H1 (cell line): Measurements from ENCODE around the gene TMEM106A. TPM values are rescaled to one million over a fixed set of nuclear protein-coding genes. Genes with fewer than 3 reads are reported as not detected.

Source experiments
- EP300 ChIP-seq, 2 experiments: IDR thresholded peaks; 1 replicate in 1 of 2; 2 replicates in 1 of 2; pipeline ENCODE4 v1.6.1; 2011 to 2012; ENCODE audit warnings: low read depth in 2 of 2, low read length in 2 of 2, mild to moderate bottlenecking in 2 of 2, borderline replicate concordance in 1 of 2, inconsistent platforms in 1 of 2, moderate library complexity in 1 of 2
- JUND ChIP-seq: IDR thresholded peaks from 2 replicates; pipeline ENCODE4 v1.6.1; 2011; ENCODE audit warnings: mild to moderate bottlenecking, improper control_type of control experiment, low read length
- RBBP5 ChIP-seq: IDR thresholded peaks from 2 replicates; pipeline ENCODE4 v1.7.1; 2012; ENCODE audit warnings: low read depth, mild to moderate bottlenecking, inconsistent platforms, low read length, moderate library complexity, borderline replicate concordance
- SRF ChIP-seq: IDR thresholded peaks from 2 replicates; pipeline ENCODE4 v1.6.1; 2011; ENCODE audit warnings: mild to moderate bottlenecking, low read depth, low read length, moderate library complexity
- polyA plus RNA-seq, 7 experiments: library from polyadenylated mRNA; depleted of rRNA in 3 of 7; stranded (reverse) in 5 of 7; unstranded in 2 of 7; fragments of >200 nt in 5 of 7; fragments of 200-250 nt in 2 of 7; gene quantifications; 1 replicate in 5 of 7; 2 replicates in 1 of 7; 4 replicates in 1 of 7; pipeline versions ENCODE4 v1.2.1 to v1.2.3, GENCODE V29; 2011 to 2013; ENCODE audit warnings: missing spikeins in 2 of 7, mixed read lengths in 2 of 7
- total RNA-seq: library from RNA; stranded (reverse); fragmentation: NEBNext Ultra II Directional; extraction: Animal tissue kit (Norgen Biotek cat#: 25700); gene quantifications from 2 replicates; pipeline ENCODE4 v1.2.1, GENCODE V29; 2021

TMEM106A gene
- total and polyA plus RNA-seq, 2 of the 8 experiments (the other 6 are each of a cell fraction or from before 2014, with no cell fraction given) = 3.2 to 5.4 TPM

DNA sequence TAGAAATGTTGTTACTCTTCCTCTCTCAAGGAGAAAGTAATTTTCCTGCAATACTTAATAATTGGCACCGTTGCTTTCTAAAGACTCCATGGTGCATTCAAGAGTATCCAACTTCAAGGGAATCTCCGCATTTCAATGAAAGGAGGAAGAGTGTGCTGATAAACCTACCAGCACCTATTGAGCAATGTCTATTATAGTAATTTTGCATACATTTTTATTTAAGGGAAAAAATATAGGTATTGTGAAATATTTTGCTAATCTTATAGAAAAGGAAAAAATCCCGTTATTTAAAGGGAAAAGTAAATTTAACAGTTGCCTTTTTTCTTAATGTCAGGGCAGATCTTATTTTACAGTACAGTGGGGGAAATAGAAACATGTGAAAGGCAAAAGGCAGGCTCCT lies 1.1 kb upstream of the TMEM106A start (continued):
- TF ChIP-seq EP300 (IDR thresholded peaks at IDR 0.05; ENCODE audit: borderline replicate concordance in 1 of 2, low read depth in 2 of 2, low read length in 2 of 2) (no peak), RBBP5 (no peak), SRF (no peak), JUND (no peak)
